Lung (tissue), 12 donors: ENCODE measurements around the gene NBEA. TPM values are rescaled to one million over a fixed set of nuclear protein-coding genes. Genes with fewer than 3 reads are reported as not detected.

ENCODE experiments used
- ATAC-seq: fragments of 200-7000 bp; cut with Tn5 transposase; one replicate; pipeline ENCODE4 v1.9.1; 2020; ENCODE audit warnings: moderate number of reproducible peaks; ENCODE audit not compliant: insufficient read depth, low FRiP score
- DNase-seq, 3 donors: peaks; one replicate each; pipeline ENCODE4 v3.0.0-alpha.2; 2013 to 2017
- H3K27ac ChIP-seq, 2 donors: one replicate each; pipeline ENCODE4 v1.5.1; 2013; ENCODE audit warnings: mild to moderate bottlenecking in 2 of 2, moderate library complexity in 2 of 2, control low read depth in 1 of 2, inconsistent platforms in 1 of 2, low read depth in 1 of 2, low read length in 1 of 2
- H3K27me3 ChIP-seq, 3 donors: one replicate each; pipeline ENCODE4 v1.5.1; 2013; ENCODE audit warnings: low read length in 2 of 3; ENCODE audit not compliant: control insufficient read depth in 3 of 3, insufficient read depth in 3 of 3
- H3K36me3 ChIP-seq, 4 donors: one replicate each; pipeline ENCODE4 v1.5.1; 2013; ENCODE audit warnings: low read length in 4 of 4, mild to moderate bottlenecking in 1 of 4, moderate library complexity in 1 of 4; ENCODE audit not compliant: control insufficient read depth in 4 of 4, insufficient read depth in 4 of 4
- H3K4me1 ChIP-seq, 5 donors: one replicate each; pipeline ENCODE4 v1.5.1; 2013; ENCODE audit warnings: low read length in 5 of 5, mild to moderate bottlenecking in 2 of 5, moderate library complexity in 1 of 5; ENCODE audit not compliant: control insufficient read depth in 5 of 5, insufficient read depth in 5 of 5
- H3K4me3 ChIP-seq: one replicate; pipeline ENCODE4 v1.5.1; 2013; ENCODE audit warnings: mild to moderate bottlenecking, control low read depth, moderate library complexity
- H3K9ac ChIP-seq, 2 donors: one replicate each; pipeline ENCODE4 v1.5.1; 2013; ENCODE audit warnings: low read length in 2 of 2, control low read depth in 1 of 2; ENCODE audit not compliant: insufficient read depth in 1 of 2
- H3K9me3 ChIP-seq, 4 donors: one replicate each; pipeline ENCODE4 v1.5.1; 2013; ENCODE audit warnings: low read length in 3 of 4, mild to moderate bottlenecking in 1 of 4, moderate library complexity in 1 of 4; ENCODE audit not compliant: control insufficient read depth in 4 of 4, insufficient read depth in 3 of 4
- CTCF ChIP-seq: IDR thresholded peaks from 2 replicates; pipeline ENCODE4 v1.5.1; 2012; ENCODE audit warnings: mild to moderate bottlenecking; ENCODE audit errors: control extremely low read depth, extremely low read depth
- WGBS, 2 donors: extraction: QIAGEN DNeasy Blood & Tissue Kit; methylation state at CpG; one replicate each; pipeline ENCODE4 v1.1.7; 2013; 5-methylcytosine and 5-hydroxymethylcytosine counted together
- polyA plus RNA-seq, 2 donors: library from polyadenylated mRNA; stranded (reverse); fragments of 200-250 nt; gene quantifications; one replicate each; pipeline ENCODE4 v1.2.1, GENCODE V29; 2013
- total RNA-seq, 2 donors: library from RNA; depleted of rRNA in 1 of 2; stranded (reverse); fragments of >200 nt in 1 of 2; gene quantifications; one replicate each; pipeline ENCODE4 v1.2.1, GENCODE V29; 2014 to 2021
- donor health status: control.
- donor health status: control.
- donor health status: Bipolar disorder and iron deficiency.
- donor health status: healthy.
- donor health status: DM: yes; HTN: yes; CAD: no.

The NBEA gene
- total and polyA plus RNA-seq, 4 donors = 1.6 to 26.5 (median 5.3) TPM

DNA sequence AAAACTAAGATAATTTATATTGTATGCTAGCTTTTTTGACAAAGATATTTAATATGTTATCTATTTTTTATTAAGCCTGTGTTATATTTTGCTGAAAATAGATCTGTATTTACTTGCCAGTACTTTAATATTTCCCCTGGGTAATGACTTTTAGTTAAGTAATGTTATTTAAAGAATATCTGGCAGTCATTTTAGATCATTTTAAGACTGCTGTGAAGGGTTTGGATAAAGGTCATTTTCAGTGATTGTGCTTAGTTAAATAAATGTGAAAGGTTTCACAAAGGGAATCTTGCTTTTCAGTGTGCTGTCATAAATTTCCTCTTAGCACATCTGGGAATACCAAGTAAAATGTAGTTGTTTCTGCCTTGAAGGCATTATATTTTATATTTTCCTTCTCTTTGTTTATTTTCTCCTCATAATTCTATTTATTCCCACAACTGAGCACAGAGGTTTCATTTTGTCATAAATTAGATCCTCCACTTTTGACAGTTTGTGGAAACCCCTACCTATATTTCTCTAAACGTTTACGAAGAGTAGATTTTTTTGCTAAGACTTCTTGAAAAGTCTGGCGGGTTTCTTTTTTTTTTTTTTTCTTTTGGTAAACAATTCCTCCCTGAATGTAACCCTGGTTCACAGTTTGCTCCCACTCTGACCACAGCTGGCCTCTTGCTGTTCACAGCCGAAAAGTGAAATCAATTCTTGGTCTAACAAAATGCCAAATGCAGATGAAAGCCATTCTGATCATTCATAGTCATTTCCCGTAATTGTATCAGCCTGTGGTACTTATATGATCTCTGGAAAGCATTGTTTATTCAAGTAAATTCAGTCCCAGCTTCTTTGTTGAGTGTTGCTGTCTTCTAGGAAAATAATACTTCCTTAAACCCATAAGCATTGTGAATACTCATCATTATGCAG lies 446.6 kb downstream of the NBEA start:
- Histone ChIP-seq H3K9ac (no peak overlapping the region), H3K9me3 (no peaks in the 10 kb centered on the region), H3K27me3 (no peaks in the 10 kb centered on the region), H3K4me1 (peaks cover 0 to 7% (median 0%) of the 10 kb centered on the region in 5 donors), H3K27ac (peak overlapping the region in 1 of 2 donors; percentile 16), H3K4me3 (no peak overlapping the region), H3K36me3 (no peaks in the 10 kb centered on the region)
- ATAC-seq (no peak), DNase-seq (peak; percentile 22 to 71 (median 62))
- TF ChIP-seq CTCF = no peak
- WGBS, 2 donors = 41 to 55% methylated on average over 5 of the region's 5 CpGs

GRCh38 chr13:35389535-35389934 lies 447.5 kb downstream of the NBEA start:
- DNase-seq (peak in 2 of 3 donors; percentile 26 to 40), ATAC-seq (no peak)
- H3K9me3 ChIP-seq = no peaks in the 10 kb centered on the region
- no peaks in the 10 kb centered on the region for H3K36me3 ChIP-seq
- H3K27me3 ChIP-seq = no peaks in the 10 kb centered on the region
- TF ChIP-seq CTCF = no peak
- H3K4me3 ChIP-seq = no peak overlapping the region
- H3K4me1 ChIP-seq = peaks cover 0 to 7% (median 0%) of the 10 kb centered on the region in 5 donors
- no peak overlapping the region for H3K27ac ChIP-seq
- H3K9ac ChIP-seq = no peak overlapping the region

DNA sequence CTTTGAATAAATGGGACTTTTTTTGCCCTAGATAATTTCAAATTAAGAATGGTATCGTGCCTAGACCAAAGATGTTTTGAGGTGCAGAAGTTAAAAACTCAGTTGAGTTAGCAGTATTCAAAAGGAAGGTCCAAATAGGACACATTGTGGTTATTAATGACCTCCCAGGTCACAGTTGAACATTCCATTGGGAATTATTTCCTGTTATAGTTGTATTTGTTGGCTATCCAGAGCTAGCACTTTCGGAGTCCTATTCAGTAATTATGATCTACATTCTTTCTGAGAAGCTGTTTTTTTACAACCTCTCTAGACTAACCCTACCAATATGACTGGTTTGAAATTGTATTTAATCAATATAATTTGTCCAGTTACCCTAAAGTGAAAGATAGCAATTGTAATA lies 450.7 kb downstream of the NBEA start:
- no peak for TF ChIP-seq CTCF
- H3K9me3 ChIP-seq = no peaks in the 10 kb centered on the region
- H3K36me3 ChIP-seq = peaks cover 0 to under 1% (median 0%) of the 10 kb centered on the region in 4 donors
- ATAC-seq (no peak), DNase-seq (no peak)
- no peaks in the 10 kb centered on the region for H3K27me3 ChIP-seq
- H3K9ac ChIP-seq = no peak overlapping the region
- H3K27ac ChIP-seq = no peak overlapping the region
- no peak overlapping the region for H3K4me3 ChIP-seq
- WGBS, 2 donors = 63 to 80% methylated on average over 2 of the region's 2 CpGs
- peaks cover 0 to 7% (median 0%) of the 10 kb centered on the region in 5 donors for H3K4me1 ChIP-seq
